ENCODE measurements around the gene TEX35.

The TEX35 gene

DNA sequence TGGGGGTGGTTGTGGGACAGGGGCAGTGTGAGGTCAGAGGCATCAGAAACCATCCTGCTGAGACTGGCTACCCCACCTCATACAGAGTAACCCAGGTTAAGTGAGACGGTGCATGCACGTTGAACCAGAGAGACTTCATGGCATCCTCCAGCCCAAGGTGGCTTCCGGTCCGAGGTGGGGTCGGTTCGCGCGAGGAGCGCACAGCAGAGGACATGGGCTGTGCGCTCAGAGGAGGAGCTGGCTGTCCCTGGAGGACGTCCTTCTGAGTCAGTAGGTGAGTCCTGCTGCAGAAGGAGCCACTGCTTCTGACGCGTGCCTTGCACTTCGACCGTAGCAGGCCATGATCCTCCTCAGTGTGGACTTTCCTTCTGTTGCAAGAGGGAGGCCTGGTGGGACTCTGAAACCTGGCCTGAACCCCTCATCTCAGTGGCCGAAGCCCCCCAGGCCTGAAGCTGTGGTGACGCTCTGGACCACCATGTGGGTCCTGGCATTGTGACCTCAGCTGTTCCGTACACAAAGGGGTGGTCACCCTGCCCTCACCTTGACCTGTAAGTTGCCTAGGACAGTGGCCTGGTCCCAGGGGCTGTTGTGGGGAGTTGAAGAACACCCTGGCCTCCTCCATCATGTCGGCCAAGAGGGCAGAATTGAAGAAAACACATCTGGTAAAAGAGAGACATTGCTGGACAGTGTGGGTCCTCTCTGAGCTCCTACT, at the start of gene TEX35:
TSS of gene TEX35 (plus strand) at position 544 of the 712 bp plus-strand sequence. CDS start at position 624, 80 bp downstream.
- no peak for DNase-seq

DNA sequence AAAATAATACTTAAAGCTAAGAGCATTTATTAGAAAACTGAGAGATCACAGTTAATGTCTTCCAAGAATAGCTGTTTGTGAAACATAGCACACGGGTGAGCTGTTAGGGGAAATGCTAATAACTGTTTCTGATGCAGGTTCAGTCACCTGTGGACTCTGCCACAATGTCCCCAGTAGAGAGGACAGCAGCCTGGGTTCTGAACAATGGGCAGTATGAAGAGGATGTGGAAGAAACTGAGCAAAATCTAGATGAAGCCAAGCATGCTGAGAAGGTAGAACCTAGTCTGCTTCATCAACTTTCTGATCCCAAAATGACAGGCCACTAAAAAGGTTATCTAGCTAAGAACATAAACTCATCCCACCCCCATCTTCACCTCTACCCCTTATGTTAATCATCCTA, 48.8 kb upstream of the TEX35 start:
- DNase-seq: no peak

DNA sequence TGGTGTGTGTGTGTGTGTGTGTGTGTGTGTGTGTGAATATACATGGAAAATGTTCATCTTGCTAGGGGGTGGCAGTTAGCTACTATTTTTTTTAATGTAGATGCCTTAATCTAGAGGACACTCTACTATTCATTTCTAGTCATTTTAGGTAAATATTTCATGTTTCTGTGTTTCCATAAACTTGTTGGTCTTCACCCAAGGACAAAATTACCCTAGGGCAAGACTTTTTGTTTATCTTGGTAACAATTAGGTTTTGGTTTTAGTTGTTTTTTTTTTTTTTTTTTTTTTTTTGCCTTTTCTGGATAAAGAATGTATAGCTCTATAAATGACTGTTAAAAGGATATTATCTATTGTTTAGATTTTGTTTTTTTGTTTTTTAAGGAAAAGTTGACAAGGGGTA, 48.3 kb upstream of the TEX35 start:
- DNase-seq: no peak

- no peak for DNase-seq
These were observed 47.9 kb upstream of the TEX35 start for GRCh38 chr1:178465011-178465410.

GRCh38 chr1:178467837-178468236, 45.1 kb upstream of the TEX35 start:
- no peak for DNase-seq

- DNase-seq: no peak
These were observed 42.4 kb upstream of the TEX35 start for GRCh38 chr1:178470411-178470960.

DNA sequence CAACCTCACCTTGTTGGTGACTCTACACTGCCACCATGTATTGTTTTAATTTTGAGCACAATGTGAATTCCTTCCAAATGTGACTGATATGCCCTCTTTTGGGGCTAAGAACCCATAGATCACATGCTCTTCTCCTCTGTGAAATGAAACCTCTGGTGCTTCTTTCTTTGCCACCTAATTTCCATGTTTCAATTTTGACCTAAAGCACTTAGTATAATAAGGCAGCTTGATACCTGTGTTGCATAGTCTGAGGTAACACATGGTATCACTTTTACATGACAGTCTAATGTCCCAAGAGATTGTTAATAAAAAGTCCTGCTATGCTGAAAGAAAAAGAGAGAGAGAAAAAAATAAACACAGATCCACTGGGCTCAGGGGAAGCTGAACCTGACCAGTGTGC, 40.4 kb upstream of the TEX35 start:
- no peak for DNase-seq

DNA sequence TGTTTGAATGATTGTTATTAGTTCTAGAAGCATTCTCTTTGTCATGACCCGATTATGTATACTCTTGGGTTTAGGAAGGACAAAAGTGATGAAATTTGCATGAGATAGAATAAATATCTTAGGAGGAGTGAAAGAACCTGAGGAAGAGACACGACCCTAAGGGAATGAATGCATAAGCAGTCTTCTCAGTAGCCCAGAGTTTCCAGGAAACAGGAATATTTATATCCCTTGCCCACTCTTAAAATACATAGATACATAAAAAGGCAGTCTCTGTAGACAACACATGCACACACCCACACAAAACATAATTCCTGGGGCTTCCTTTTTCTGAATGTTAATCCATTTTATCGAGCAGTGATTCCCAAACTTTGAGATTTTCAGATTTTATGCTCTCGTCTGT, 35.5 kb upstream of the TEX35 start:
- no peak for DNase-seq

DNA sequence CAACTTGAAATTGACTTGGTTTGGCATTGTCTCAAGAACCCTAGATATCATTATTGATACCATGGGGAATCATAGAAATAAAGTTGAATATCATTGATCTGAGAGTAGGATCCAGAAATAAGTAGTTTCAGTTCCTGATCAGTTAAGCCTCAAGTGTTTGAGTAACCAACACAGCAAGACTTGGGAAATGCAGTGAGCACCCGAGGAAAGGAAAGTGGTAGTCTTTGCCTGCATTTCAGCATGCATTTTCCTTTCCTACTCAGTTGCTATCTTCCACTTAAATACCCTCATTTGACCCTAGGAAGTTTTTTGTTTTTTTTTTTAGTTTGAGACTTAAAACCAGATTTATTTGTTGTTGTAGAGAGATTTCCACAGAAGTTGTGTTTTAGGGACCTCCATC, 35.1 kb upstream of the TEX35 start:
- no peak for DNase-seq

- no peak for DNase-seq
These were observed 29.5 kb upstream of the TEX35 start for GRCh38 chr1:178483251-178483957.

- DNase-seq: no peak
These were observed 28.1 kb upstream of the TEX35 start for GRCh38 chr1:178484698-178485225.

DNA sequence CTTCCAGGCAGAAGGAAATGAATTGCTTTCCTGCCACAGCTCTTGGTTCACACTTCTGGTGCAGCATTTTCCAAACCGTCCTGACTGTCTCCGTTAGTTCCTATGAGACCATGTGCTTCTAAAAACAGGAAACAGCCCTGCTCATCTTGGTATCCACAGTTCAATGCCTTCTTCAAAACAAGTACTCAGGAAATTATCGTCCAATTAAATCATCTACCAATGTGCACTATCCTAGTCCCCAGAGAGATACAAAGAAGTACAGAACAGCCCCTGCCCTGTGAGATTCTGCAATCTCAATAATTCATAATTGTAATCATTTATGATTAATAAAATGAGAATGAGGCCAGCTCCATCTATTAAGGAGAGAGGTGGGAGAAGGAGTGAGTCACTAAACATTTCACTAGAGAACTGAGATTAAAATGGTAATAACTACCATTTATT, 27.3 kb upstream of the TEX35 start:
- no peak for DNase-seq

DNA sequence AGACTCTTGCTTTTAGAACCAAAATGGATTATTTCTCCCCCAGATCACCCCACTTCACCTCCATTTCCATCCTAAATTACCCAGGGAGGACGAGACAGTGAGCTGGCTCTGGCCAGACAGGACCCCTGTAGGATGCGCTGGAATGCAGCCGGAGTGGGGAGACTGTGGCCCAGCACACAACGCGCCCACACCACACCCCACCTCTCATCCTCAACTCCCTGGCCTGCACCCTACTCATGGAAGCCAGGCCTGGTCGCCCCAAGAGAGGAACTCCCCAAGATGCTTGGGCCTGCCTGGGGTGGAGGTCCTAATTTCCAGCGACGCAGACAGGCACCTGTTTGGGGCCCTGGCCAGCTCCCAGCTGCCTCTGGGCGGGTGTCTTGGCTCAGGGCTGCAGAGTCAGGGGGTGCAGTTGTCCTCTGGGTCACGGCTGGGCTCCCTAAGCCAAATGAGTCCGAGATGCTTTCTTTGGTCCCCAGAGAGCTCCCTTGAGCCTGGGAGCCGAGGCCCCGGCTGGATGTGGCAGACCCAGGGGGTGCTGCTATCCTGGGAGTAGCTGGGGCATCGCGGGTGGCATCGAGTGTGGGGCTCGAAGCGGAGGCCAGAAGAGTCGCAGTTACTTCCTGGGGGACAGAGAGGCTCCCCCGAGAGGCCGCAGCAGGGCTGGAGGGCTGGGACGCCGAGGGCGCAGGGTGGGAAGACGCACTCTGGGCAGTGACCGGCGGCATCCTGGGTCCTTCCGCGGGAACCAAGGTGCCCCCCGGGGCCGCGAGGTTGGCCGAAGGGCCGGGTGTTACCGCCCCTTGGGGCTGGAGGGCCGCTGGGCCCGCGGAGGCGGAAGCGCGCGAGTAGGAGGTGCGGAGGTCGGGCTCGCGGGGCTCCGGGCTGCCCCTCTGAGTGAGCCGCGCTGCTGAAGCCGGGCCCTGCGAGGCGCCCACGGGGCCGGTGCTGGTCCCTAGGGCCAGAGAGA, 26.5 kb upstream of the TEX35 start:
- DNase-seq: no peak

DNA sequence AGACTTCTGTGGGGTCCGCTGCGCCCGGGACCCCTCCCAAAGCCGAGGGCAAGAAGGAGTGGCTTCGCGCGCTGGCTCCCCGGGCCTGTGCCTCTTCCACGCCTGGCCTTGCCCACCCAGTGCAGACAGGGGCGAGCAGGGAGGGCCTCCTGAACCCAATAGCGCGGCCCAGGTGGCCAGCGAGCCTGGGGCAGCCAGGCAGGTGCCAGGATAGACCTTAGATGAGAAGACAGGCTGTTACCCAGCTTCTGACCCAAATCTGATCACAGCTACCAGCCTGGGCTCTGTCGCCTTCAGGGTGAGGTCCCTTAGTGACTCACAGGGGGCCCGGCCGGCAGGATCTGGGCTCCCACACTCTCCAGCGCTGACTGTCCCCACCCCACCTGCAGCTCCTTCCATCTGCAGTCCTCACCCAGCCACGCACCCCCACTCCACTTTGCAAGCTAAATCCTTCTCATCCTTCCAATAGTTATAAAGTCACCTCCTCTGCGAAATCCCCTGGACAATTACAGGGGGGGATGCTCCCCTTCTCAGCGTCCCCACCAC, 25.8 kb upstream of the TEX35 start:
- DNase-seq: no peak

GRCh38 chr1:178488393-178488792, 24.5 kb upstream of the TEX35 start:
- no peak for DNase-seq

DNA sequence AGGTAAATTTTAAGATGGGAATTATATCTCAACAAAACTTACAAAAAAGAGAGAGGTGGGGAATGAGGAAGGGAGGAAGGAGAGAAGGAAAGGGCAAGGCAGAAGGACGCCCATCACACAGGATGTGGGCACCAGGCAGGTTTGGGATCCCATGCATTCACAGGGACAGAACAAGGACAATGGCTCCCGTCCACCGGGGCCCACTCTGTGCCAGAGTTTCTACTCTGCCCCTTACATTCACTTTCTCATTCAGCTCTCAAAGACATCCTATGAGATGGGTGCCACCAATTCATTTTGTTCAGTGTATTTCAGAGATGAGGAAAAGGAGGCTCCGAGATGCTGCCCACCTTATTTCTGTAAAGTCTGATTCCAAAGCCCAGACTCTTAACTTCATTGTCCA, 23.5 kb upstream of the TEX35 start:
- DNase-seq: no peak

- DNase-seq: no peak
These were observed 22.8 kb upstream of the TEX35 start for GRCh38 chr1:178490136-178490535.

- no peak for DNase-seq
These were observed 21.9 kb upstream of the TEX35 start for GRCh38 chr1:178490967-178491366.

DNA sequence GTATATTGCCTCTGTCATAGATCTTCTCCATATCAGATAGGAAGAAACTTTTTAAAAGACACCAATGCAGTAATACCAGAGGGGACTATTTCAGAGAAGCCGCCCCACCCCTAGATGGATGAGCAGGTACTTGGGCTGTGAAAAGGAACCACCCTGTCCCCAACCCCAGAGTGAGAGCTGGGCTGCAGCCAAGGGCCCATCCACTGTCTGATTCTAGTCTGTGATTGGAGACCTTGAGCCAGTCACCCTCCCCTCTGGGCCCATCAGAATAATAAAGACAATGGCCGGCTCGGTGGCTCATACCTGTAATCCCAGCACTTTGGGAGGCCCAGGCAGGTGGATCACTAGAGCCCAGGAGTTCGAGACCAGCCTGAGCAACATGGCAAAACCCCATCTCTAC, 21.2 kb upstream of the TEX35 start:
- no peak for DNase-seq

GRCh38 chr1:178492341-178492740, 20.6 kb upstream of the TEX35 start:
- no peak for DNase-seq

DNA sequence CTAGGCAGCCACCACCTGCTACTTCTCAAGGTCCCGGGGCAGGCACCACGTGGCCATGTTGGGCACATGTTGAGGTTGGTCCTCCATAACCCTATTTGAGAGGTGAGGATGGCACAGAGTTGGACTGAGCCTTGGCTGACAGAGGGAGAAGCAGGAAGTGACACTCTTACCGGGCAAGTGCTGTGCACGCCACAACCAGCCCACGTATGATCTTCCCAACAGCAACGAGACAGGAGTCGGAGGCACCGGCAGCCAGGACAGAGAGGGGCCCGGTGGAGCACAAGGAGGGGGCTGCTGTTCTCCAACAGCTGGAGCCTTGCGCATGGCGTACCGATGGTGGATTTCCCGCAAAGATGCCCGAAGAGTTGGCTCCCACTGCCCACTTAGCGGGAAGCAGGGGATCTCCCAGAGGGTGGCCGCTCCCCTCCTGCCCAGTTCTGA, 19.6 kb upstream of the TEX35 start:
- no peak for DNase-seq

GRCh38 chr1:178494569-178494971, 18.3 kb upstream of the TEX35 start:
- no peak for DNase-seq
